HG03378 (cell line): Measurements from ENCODE around the gene TMEM11.

Experiments used
- ATAC-seq: cut with Tn5 transposase; IDR thresholded peaks from one replicate; pipeline ENCODE4 v1.9.1; 2021; ENCODE audit warnings: mild to moderate bottlenecking, moderate library complexity; ENCODE audit not compliant: unreplicated experiment

The TMEM11 gene

GRCh38 chr17:21163101-21163500 is 50.9 kb downstream of the TMEM11 start:
- ATAC-seq: no peak

DNA sequence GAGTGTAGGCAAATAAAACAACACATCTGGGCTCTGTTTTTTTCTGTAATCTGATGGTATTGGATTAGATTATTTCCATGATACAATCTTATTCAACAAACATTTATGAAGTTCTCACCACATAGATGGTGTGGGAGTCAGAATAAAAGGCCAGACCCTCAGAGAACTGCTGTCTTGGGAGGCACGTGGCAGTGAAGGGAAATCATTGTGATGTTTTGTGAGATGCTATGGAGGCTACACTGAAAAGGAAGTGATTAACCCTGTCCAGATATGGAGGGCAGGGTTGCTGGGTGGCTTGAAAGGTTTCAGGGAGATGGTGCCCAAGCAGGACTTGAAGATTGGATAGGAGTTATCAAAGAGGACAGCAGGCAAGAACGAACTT is 51.6 kb downstream of the TMEM11 start:
- no peak for ATAC-seq

DNA sequence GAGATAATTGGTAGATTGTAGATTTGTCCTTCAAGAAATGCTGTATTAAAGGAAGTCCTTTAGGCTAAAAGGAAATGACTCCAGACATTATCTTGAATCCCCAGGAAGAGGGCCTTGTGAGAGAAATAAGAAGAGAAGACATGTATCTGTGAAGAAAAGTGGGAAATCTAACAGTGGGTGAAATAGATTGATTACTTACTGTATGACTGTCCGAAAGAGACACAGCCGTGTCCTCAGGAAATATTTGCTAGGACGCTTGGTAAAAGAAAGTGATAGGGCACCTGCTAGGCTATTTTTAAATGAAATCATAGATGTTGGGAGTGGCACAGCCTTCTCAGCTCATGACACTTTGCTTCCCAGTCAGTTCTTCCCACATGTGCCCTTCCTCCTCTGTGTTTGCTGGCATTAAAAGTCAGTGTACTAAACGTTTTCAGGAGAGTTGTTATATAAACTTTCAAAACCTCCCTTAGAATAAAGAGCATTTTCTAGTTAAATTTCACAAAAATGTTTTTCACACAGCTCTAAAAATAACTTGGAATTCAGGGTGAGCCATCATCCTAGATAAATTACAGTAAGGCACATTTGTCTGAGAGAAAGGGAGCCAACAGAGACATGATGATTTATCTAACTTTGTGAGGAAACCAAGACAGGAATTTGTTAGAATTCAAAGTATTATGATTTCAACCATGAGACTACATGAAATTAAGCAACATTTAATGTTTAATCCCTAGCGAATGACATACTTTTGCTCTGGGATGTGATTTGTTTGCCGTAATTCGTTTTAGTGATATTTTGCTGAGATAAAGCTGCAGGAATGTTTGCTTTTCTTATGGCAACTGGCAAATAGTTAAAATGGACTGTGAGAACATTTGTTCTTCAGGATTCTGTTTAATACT is 52.2 kb downstream of the TMEM11 start:
- no peak for ATAC-seq

DNA sequence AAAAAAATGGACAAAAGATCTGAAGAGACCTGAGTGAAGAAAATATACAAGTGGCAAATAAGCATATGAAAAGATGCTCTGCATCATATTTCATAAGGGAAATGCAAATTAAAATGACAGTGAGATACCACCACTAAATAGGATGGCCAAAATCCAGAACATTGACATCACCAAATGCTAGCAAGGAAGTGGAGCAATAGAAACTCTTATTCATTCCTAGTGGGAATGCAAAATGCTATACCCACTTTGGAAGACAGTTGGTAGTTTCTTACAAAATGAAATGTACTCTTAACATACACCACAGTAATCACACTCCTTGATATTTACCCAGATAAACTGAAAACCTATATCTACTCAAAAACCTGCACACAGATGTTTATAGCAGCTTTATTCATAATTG is 53.6 kb downstream of the TMEM11 start:
- ATAC-seq: no peak

- no peak for ATAC-seq
Observed at GRCh38 chr17:21157586-21158370, 56.2 kb downstream of the TMEM11 start.

GRCh38 chr17:21152731-21153130 is 61.2 kb downstream of the TMEM11 start:
- ATAC-seq: no peak

DNA sequence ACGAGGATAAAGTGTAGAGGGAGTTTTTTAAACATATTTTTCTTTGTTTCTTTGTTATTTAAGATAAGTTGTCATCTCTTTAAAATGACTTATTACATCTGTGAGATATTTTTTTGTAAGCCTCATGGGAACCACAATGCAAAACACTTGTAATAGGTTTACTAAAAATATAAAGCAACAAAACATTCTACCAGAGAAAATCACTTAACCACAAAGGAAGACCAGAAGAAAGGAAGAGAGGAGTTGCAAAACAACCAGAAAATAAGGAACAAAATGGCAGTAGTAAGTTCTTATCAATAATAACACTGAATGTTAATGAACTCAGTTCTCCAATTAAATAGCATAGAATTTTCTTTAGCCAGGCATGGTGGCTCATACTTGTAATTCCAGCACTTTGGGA is 64.3 kb downstream of the TMEM11 start:
- no peak for ATAC-seq
